ENCODE results near the gene NEDD4.
A peak's percentile ranks its signal among the peaks of the same experiment; 100 is the strongest.

GRCh38 chr15:55917881-55918296 lies 75.5 kb downstream of the NEDD4 start:
- TF ChIP-seq RFX5 (IDR thresholded peaks at IDR 0.05) (no peak), POLR2AphosphoS2 (conservative IDR thresholded peaks at IDR 0.05; ENCODE audit: low read length) (no peak), CTCF (IDR thresholded peaks at IDR 0.05) (peak; percentile 96)

All from A549 (cell line).